Myocyte (in vitro differentiated cells): Measurements from ENCODE around the gene TGM5. TPM values are rescaled to one million over a fixed set of nuclear protein-coding genes. Genes with fewer than 3 reads are reported as not detected.
A peak's percentile ranks its signal among the peaks of the same experiment; 100 is the strongest.
"Not testable (repeated sequence)": the region's sequence is repeated elsewhere in the genome, so short reads cannot be mapped to it uniquely, and the experiment has no call there.

Experiments
- DNase-seq: peaks from one replicate; pipeline ENCODE4 v3.0.0-alpha.2; 2012; ENCODE audit warnings: low read depth
- total RNA-seq: library from RNA; depleted of rRNA; stranded (reverse); fragments of >200 nt; gene quantifications from 2 replicates; pipeline ENCODE4 v1.2.3, GENCODE V29; 2014

Gene TGM5
- total RNA-seq, 1 donor from 2014 or later = not detected

DNA sequence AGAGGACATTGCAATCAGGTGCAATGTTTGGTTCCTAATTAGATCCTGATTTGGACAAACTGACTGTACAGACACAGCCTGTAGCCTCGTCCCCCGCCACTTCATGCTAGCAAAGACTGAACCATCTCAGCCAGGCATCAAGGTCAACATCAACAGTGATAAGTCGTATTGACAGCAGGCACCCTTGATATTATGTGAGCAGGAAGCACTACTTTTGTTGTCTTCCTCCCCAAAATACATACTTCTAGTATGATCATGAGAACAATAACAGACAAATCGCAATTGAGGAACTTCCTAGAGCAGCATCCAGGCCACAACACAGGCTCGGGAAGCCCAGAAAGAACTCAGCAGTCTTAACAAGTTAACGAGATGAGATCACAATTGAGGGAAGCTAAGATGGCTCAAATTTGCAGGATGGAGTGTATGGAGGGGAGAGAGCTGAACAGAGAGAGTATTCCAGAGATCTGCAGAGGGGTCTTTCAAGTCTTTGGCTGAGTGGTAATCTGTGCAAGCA, 20.4 kb downstream of the TGM5 start:
- no peak for DNase-seq

DNA sequence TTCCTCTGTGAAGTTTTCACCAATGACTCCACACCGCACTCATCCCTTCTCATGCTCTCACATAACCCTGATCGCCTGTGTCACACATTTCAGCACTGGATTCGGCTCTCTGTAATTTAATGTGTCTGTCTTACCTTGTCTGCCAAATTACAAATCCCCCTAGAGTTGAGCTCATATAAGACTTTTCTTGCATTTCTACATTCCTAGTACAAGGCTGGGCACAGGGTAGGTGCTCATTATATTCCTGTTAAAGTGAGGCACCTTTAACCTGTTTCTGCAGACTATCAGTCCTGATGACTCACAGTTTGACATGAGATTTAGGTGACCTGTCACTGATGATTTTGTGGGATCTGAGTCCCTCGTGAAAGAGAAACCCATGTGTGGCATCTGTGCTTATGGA, 22.6 kb downstream of the TGM5 start:
- DNase-seq = no peak

DNA sequence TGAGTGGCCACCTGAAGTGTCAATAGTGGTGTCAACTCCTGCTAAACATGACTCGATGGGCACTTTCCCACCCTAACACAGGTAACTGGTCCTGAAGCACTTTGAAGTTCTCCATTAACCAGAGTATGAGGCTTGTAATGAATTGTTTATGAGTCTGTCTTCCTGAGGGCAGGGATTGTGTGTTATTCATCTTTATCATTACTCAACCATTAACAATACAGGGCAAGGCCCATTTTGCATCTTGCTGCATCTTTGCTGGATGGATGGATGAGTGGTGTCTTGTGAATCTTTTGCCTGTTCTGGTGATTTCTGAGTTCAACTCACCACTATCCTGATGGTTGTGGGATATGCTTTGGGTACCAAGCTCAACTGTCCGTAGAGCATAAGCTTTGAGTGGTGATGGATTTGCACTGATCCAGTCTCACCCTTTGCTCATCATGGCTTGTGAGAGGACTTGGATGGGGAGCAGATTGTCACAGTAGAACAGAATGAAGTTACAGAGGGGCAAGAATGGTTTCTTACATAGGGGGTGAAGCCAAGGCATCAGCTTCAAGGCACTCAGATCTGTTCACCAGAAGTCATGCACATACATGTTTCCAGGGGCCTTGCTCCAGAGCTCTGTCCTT, 23.6 kb downstream of the TGM5 start:
- no peak for DNase-seq

- DNase-seq = no peak
Observed at GRCh38 chr15:43242616-43243015, 24.1 kb downstream of the TGM5 start.

- no peak for DNase-seq
Observed at GRCh38 chr15:43241100-43241499, 25.6 kb downstream of the TGM5 start.

DNA sequence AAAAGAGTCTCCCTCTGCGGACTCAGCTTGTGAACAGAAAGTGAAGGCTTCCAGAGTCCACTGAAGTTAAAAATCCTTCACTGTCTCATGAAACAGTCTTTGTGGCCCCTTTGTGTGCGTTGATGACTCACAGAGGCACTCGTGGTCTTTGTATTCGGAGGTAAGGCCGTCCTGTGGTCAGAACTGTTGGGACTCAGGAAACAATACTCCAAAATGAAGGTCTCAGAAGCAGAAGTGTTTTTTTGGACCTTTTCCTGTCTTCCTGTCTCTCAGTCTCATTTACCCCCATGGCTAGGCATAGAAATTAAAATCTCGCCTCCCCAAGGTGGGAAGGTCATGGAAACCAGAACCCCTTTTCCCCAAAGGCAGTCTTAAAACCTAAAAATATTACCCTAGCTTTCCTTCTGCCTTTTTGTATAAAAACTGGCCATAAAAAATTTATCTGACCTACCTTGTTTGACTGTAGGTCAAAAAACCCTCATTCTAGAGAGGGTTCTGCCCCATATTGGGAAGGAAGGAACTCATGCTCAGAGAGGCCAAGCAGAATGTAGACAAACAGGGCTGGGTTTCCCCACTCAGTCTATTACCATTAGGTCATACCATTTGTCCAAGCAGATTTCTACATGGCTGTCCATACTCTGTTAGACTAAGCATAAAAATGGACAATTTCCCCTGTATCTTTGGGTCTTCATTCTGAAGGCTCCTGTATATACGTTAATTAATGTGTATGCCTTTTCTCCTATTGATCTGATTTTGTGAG, 26.8 kb downstream of the TGM5 start:
- DNase-seq = peak; percentile 22

GRCh38 chr15:43238671-43239131, 28.0 kb downstream of the TGM5 start:
- DNase-seq = no peak

GRCh38 chr15:43237842-43238470, 28.8 kb downstream of the TGM5 start:
- peak; percentile 71 for DNase-seq

DNA sequence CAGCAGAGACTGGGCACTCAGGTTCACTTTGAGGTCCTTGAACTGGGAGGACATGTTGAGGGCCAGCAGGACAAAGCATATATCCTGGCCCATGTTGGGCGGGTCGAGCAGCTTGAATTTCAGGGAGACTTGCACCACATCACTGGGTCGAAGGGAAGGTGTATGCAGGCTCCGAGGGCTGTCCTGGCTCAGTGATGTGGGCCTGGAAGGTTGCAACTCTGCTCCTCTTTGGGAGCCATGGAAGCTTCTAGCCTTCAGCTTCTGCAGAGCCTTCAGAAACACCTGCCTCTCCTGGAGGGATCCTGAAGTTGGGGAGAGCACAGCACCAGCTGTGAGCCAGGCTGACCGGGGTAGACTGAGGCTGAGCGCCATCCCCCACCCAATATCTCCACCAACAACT, 31.2 kb downstream of the TGM5 start:
- no peak for DNase-seq

GRCh38 chr15:43232289-43232874, 34.3 kb downstream of the TGM5 start:
- no peak for DNase-seq

- DNase-seq = no peak
Observed at GRCh38 chr15:43230640-43231115, 36.0 kb downstream of the TGM5 start.

DNA sequence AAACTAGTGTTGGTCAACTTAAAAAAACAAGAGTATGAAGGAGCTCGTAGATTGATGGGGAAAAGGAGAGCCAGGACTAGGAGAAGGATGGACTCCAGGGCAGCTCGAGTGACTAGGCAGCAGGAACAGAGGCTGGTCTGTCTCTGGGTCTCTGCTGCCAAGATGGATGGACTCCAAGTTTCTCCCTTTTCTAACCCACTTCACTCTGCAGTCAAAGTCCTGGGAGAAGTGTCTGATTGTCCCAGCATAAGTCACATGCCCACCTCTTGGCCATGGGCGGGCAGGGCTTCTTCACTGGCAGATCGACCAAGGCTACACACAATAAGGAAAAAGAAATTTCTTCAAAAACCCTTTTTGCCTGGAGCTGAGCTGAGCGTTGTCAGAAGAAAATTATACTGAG, 36.8 kb downstream of the TGM5 start:
- no peak for DNase-seq

GRCh38 chr15:43226436-43227305, 40.1 kb downstream of the TGM5 start:
- DNase-seq = no peak

GRCh38 chr15:43225950-43226255, 40.8 kb downstream of the TGM5 start:
- not testable (repeated sequence) for DNase-seq

- peak; percentile 68 for DNase-seq
Observed at GRCh38 chr15:43225201-43225949, 41.4 kb downstream of the TGM5 start.

GRCh38 chr15:43221422-43221821, 45.3 kb downstream of the TGM5 start:
- no peak for DNase-seq

- no peak for DNase-seq
Observed at GRCh38 chr15:43220991-43221403, 45.7 kb downstream of the TGM5 start, which contains the start of gene EPB42. Gene EPB42, minus strand, starts transcription at chr15:43221018. Its CDS starts 193 bp downstream, at chr15:43220825.

DNA sequence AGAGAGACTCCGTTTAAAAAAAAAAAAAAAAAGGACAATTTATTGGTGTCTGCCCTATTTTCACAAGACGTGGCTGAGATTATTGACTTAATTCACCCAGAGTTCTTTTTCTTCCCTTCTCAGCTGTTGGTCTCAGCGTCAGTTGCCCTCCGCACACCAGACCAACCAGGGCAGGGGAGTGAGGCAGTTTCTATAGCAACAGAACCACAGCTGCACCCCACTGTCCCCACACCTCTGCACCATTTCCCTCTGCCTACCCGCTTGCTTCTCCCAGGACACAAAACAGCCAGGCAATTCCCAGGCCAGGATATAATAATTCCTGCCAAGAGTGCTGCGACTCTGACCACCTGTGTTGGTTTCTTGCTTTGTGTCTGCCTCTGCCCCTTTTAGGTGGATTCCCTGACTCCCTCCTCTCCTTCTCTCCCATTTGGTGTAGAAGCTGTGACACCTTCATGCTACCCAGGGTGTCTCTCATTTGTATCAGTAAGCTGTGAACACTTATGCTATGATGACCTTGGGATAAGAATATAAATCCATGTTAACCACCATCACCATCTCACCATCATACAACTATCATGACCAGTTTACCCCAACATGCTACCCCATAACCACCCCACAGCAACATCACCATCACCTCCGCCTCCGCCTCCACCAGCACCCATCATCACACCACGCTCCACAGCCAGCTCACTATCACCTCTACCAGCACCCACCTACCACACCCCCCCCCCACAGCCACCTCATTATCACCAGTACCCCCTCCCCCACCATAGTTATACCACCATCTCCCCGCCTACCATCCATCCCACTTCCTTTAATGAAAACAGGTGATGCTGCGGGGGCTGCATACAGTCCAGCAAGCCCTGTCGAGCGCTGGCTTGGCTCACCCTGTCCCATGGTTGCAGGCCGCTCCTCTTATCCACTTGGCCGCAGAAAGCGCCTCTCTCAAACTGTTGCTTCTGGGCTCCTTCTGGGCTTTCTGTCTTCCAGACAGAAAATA, 46.5 kb downstream of the TGM5 start:
- no peak for DNase-seq
